Natural killer cell (primary cell): Measurements from ENCODE around the gene RTCA. TPM values are rescaled to one million over a fixed set of nuclear protein-coding genes. Genes with fewer than 3 reads are reported as not detected.

Experiments
- ATAC-seq, 3 donors: fragments of 150-1000 bp in 2 of 3; fragments of 200-7000 bp in 1 of 3; cut with Tn5 transposase; 1 replicate in 1 of 3; 2 replicates in 2 of 3; pipeline ENCODE4 v1.10.0; 2021; ENCODE audit warnings: mild to moderate bottlenecking in 2 of 3, moderate library complexity in 2 of 3
- DNase-seq, 2 donors: peaks; one replicate each; pipeline versions ENCODE4 v3.0.0 to v3.0.0-alpha.2; 2013 to 2021; ENCODE audit warnings: mixed read lengths in 1 of 2
- H3K27ac ChIP-seq: one replicate; pipeline ENCODE4 v1.5.1; 2013; ENCODE audit warnings: mild to moderate bottlenecking, low read length
- H3K27me3 ChIP-seq: one replicate; pipeline ENCODE4 v1.6.1; 2013; ENCODE audit warnings: low read length; ENCODE audit not compliant: control insufficient read depth, insufficient read depth
- H3K36me3 ChIP-seq: one replicate; pipeline ENCODE4 v1.6.1; 2013; ENCODE audit warnings: low read length; ENCODE audit not compliant: control insufficient read depth, insufficient read depth
- H3K4me1 ChIP-seq: one replicate; pipeline ENCODE4 v1.6.1; 2013; ENCODE audit warnings: low read length; ENCODE audit not compliant: control insufficient read depth, insufficient read depth
- H3K4me3 ChIP-seq: one replicate; pipeline ENCODE4 v1.5.1; 2013; ENCODE audit warnings: low read length
- H3K9me3 ChIP-seq: one replicate; pipeline ENCODE4 v1.6.1; 2013; ENCODE audit warnings: low read length; ENCODE audit not compliant: control insufficient read depth, insufficient read depth
- H3K27ac Mint-ChIP-seq, 2 donors: one replicate each; pipeline ENCODE4 v1.8.0; 2022; ENCODE audit warnings: mild to moderate bottlenecking in 2 of 2, mixed read lengths in 2 of 2, moderate library complexity in 1 of 2
- H3K27me3 Mint-ChIP-seq, 2 donors: one replicate each; pipeline ENCODE4 v1.8.0; 2022; ENCODE audit warnings: low read depth in 2 of 2, mixed read lengths in 2 of 2
- H3K36me3 Mint-ChIP-seq: one replicate; pipeline ENCODE4 v1.8.0; 2022; ENCODE audit warnings: mixed read lengths
- H3K4me1 Mint-ChIP-seq, 2 donors: one replicate each; pipeline ENCODE4 v1.8.0; 2022; ENCODE audit warnings: mixed read lengths in 2 of 2
- H3K4me3 Mint-ChIP-seq: one replicate; pipeline ENCODE4 v1.8.0; 2022; ENCODE audit warnings: mild to moderate bottlenecking, moderate library complexity, mixed read lengths
- H3K9me3 Mint-ChIP-seq, 2 donors: one replicate each; pipeline ENCODE4 v1.8.0; 2022; ENCODE audit warnings: mixed read lengths in 2 of 2
- CTCF ChIP-seq: fragments of 200-600 bp; IDR thresholded peaks from one replicate; pipeline ENCODE4 v1.8.0; 2022; ENCODE audit warnings: antibody characterized with exemption
- WGBS: methylation state at CpG from one replicate; pipeline ENCODE4 v1.1.7; 2013; ENCODE audit warnings: missing lambda C conversion rate; ENCODE audit not compliant: insufficient coverage; 5-methylcytosine and 5-hydroxymethylcytosine counted together
- intact Hi-C: fragments of 100-400 bp; cut with micrococcal nuclease; formaldehyde crosslinking; loops from one replicate; pipeline ENCODE4 v1.14.2; 2022
- total RNA-seq, 4 donors: library from RNA; stranded (reverse); fragments of 120-200 nt in 1 of 4; gene quantifications; one replicate each; pipeline versions ENCODE4 v1.2.3 to v1.2.4, GENCODE V29; 2013 to 2022

The RTCA gene
- total RNA-seq, 3 donors from 2014 or later (not counting 1 experiment from before 2014, with no cell fraction given) = 49.3 to 60.8 (median 52.3) TPM

GRCh38 chr1:100219883-100220282, 46.1 kb upstream of the RTCA start:
- H3K4me3 Mint-ChIP-seq = peak overlapping the region; percentile 58
- no peak for TF ChIP-seq CTCF
- intact Hi-C loops = no loop called here
- peak overlapping the region; percentile 77 to 84 for H3K27ac Mint-ChIP-seq
- peaks cover 9% of the 10 kb centered on the region for H3K36me3 ChIP-seq
- DNase-seq (no peak), ATAC-seq (peak in 2 of 3 donors; percentile 38 to 54)
- no peaks in the 10 kb centered on the region for H3K36me3 Mint-ChIP-seq
- no peak overlapping the region for H3K4me3 ChIP-seq
- peaks cover 11 to 14% of the 10 kb centered on the region in 2 donors for H3K4me1 Mint-ChIP-seq
- H3K27ac ChIP-seq = no peak overlapping the region
- H3K9me3 Mint-ChIP-seq = no peaks in the 10 kb centered on the region
- WGBS = 100% methylated on average over 2 of the region's 2 CpGs
- H3K9me3 ChIP-seq = no peaks in the 10 kb centered on the region
- H3K27me3 Mint-ChIP-seq = no peaks in the 10 kb centered on the region
- peaks cover 8% of the 10 kb centered on the region for H3K4me1 ChIP-seq
- H3K27me3 ChIP-seq = no peaks in the 10 kb centered on the region

- intact Hi-C loops = no loop called here
- Histone ChIP-seq H3K27me3 (no peaks in the 10 kb centered on the region), H3K27ac (no peak overlapping the region), H3K4me3 (no peak overlapping the region), H3K36me3 (no peaks in the 10 kb centered on the region), H3K4me1 (peaks cover 8% of the 10 kb centered on the region), H3K9me3 (no peaks in the 10 kb centered on the region)
- Mint-ChIP-seq H3K4me1 (peaks cover 11 to 14% of the 10 kb centered on the region in 2 donors), H3K27ac (no peak overlapping the region), H3K27me3 (no peaks in the 10 kb centered on the region), H3K9me3 (no peaks in the 10 kb centered on the region), H3K36me3 (no peaks in the 10 kb centered on the region), H3K4me3 (no peak overlapping the region)
- DNase-seq (no peak), ATAC-seq (no peak)
- TF ChIP-seq CTCF = no peak
These were observed 43.6 kb upstream of the RTCA start for GRCh38 chr1:100222428-100222827.

- peaks cover 31% of the 10 kb centered on the region for H3K36me3 ChIP-seq
- H3K27ac ChIP-seq = no peak overlapping the region
- intact Hi-C loops = no loop called here
- Mint-ChIP-seq H3K4me1 (no peaks in the 10 kb centered on the region), H3K9me3 (no peaks in the 10 kb centered on the region), H3K27me3 (no peaks in the 10 kb centered on the region), H3K4me3 (no peak overlapping the region), H3K36me3 (peaks cover 13% of the 10 kb centered on the region), H3K27ac (no peak overlapping the region)
- no peak for TF ChIP-seq CTCF
- H3K4me3 ChIP-seq = no peak overlapping the region
- ATAC-seq = no peak
- no peaks in the 10 kb centered on the region for H3K9me3 ChIP-seq
- no peaks in the 10 kb centered on the region for H3K27me3 ChIP-seq
- no peak for DNase-seq
- H3K4me1 ChIP-seq = no peaks in the 10 kb centered on the region
- WGBS = 93% methylated on average over 4 of the region's 4 CpGs
These were observed 36.2 kb upstream of the RTCA start for GRCh38 chr1:100229681-100230443.

- Mint-ChIP-seq H3K4me3 (no peak overlapping the region), H3K27me3 (no peaks in the 10 kb centered on the region), H3K36me3 (peaks cover 13% of the 10 kb centered on the region), H3K27ac (no peak overlapping the region), H3K9me3 (no peaks in the 10 kb centered on the region), H3K4me1 (no peaks in the 10 kb centered on the region)
- H3K9me3 ChIP-seq = no peaks in the 10 kb centered on the region
- H3K27me3 ChIP-seq = no peaks in the 10 kb centered on the region
- ATAC-seq (no peak), DNase-seq (no peak)
- no peaks in the 10 kb centered on the region for H3K4me1 ChIP-seq
- intact Hi-C loops = no loop called here
- peaks cover 39% of the 10 kb centered on the region for H3K36me3 ChIP-seq
- no CpG with 5 or more reads among the region's 2 CpGs for WGBS
- H3K4me3 ChIP-seq = no peak overlapping the region
- TF ChIP-seq CTCF = no peak
- H3K27ac ChIP-seq = no peak overlapping the region
These were observed 35.3 kb upstream of the RTCA start for GRCh38 chr1:100230765-100231164.
